LNCaP clone FGC (cell line): ENCODE measurements around the gene ALDH3A2.
"Not testable (repeated sequence)": the region's sequence is repeated elsewhere in the genome, so short reads cannot be mapped to it uniquely, and the experiment has no call there.

Source experiments
- DNase-seq: peaks from one replicate; pipeline ENCODE4 v3.0.0-alpha.2; 2011; ENCODE audit warnings: low read depth
- H3K4me3 ChIP-seq: 2 replicates; pipeline ENCODE4 v1.5.1; 2011; ENCODE audit warnings: mild to moderate bottlenecking, low read depth, low read length, control low read depth
- TF ChIP-seq, protein P1 (sequence below): IDR thresholded peaks from 2 replicates; pipeline ENCODE4 v1.5.1; 2012; ENCODE audit warnings: mild to moderate bottlenecking; ENCODE audit not compliant: control insufficient read depth, insufficient read depth; ENCODE audit errors: extremely low read depth

ALDH3A2 gene

DNA sequence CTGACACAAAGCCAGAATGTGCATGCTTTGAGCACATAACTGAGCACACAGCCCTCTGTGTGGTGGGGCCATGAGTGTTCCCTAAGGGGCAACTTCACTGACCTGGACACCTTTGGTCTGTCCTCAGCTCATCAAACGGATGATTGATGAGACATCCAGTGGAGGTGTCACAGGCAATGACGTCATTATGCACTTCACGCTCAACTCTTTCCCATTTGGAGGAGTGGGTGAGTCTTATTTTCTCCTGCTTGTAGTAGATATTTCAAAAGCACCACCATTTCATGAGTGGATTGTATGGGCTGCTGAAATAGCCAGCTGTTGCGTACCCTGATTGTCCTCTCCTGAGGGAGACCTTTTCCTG is 16.2 kb downstream of the ALDH3A2 start:
- TF ChIP-seq, protein P1, sequence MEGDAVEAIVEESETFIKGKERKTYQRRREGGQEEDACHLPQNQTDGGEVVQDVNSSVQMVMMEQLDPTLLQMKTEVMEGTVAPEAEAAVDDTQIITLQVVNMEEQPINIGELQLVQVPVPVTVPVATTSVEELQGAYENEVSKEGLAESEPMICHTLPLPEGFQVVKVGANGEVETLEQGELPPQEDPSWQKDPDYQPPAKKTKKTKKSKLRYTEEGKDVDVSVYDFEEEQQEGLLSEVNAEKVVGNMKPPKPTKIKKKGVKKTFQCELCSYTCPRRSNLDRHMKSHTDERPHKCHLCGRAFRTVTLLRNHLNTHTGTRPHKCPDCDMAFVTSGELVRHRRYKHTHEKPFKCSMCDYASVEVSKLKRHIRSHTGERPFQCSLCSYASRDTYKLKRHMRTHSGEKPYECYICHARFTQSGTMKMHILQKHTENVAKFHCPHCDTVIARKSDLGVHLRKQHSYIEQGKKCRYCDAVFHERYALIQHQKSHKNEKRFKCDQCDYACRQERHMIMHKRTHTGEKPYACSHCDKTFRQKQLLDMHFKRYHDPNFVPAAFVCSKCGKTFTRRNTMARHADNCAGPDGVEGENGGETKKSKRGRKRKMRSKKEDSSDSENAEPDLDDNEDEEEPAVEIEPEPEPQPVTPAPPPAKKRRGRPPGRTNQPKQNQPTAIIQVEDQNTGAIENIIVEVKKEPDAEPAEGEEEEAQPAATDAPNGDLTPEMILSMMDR = no peak
- DNase-seq = no peak

DNA sequence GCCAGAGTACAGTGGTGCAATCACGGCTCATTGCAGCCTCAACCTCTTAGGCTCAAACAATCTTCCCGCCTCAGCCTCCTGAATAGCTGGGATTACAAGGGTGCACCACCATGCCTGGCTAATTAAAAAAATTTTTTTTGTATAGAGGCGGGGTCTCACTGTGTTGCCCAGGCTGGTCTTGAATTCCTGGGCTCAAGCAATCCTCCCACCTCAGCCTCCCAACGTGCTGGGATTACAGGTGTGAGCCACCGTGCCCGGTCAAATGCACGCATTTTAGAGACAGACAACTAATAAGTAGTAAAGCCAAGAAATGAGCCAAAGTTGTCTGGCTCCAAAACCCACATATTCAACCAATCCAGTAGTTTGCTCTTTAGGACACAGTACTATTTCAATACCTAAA is 21.1 kb downstream of the ALDH3A2 start:
- not testable (repeated sequence) for DNase-seq, H3K4me3 ChIP-seq

More for the DNA sequence above, 16.2 kb downstream of the ALDH3A2 start:
- H3K4me3 ChIP-seq = no peak overlapping the region

DNA sequence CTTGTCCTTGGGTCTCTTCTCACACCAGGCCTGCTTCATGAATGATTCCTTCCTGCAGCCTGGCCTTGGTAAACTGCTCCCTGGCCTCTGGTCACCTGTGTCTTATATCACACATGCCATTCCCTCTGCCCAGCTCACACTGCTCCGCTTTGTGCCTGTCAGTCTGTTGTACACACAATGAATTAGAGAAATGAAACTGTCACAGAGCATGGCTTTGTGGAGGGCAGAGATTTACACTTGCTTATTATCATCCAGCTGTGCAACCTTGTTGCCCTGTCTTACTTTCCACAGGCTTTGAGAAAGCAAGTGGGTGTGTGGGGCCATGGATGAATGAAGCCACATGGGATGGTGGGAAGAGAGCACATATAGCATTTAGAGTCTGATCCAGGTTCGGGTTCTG is 22.4 kb downstream of the ALDH3A2 start:
- H3K4me3 ChIP-seq = no peak overlapping the region
- TF ChIP-seq, protein P1 = no peak
- no peak for DNase-seq

DNA sequence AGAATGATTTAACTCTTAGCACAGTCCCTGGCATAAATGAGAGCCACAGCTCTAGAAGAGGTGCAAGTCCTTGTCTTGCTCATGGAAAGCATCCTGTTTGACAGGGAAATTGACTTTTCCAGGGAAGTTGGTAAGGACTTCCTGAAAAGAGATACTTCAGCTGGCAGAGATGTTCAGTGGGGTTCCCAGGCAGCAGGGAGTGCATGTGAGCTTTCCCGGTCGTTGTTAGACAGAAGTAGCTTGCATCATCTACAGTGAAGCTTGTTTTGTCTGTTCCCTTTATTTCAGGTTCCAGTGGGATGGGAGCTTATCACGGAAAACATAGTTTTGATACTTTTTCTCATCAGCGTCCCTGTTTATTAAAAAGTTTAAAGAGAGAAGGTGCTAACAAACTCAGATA is 22.9 kb downstream of the ALDH3A2 start:
- no peak for DNase-seq
- no peak overlapping the region for H3K4me3 ChIP-seq
- TF ChIP-seq, protein P1 = no peak

DNA sequence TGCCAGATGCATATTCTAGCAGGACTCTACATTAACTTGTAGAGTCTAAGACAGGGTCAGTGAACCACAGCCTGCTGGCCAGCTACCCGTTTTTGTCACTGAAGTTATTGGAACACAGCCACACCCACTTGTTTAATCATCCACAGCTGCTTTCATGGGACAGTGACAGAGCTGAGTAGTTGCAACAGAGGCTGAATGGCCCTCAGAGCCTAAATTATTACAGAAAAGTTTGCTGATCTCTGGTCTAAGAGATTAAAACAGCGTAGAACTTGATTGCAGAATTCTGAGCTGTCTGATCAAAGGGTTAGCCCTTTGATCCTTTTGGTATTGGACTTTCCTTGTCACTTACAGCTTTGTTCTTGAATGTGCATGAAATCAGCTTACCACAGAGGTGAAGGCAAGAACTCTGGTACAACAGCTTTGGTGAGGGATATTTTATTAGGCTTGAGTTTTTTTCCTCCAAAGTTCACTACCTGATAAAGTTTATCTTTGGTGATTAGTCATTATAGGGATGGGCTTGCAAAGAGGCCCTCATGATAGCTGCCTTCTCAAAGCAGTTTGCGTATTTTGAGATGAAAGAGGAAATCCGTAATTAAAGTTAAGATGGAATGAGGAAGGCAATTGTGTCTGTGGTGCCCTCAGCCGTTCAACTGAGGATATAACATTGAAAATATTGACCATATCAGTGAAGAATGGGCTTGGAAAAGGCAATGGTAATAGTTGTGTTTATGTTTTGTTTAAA is 23.6 kb downstream of the ALDH3A2 start:
- TF ChIP-seq, protein P1 = peak; percentile 51
- DNase-seq = peak; percentile 52

DNA sequence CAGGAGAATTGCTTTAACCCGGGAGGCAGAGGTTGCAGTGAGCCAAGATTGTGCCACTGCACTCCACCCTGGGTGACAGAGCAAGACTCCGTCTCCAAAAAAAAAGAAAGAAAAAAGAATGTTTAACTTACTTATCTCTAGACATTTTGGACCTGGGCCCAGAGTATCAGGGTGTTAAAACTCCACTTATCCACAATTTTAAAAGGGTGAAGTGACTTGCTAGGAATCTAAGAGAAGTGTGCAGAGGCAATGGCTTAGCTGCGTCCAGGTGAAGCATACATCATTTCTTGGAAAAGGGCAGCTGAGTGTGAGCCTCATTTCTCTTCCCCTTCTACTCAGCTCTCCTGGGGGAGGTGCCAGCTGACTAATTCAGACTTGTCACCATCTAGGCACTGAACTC is 25.1 kb downstream of the ALDH3A2 start:
- no peak overlapping the region for H3K4me3 ChIP-seq
- TF ChIP-seq, protein P1 = no peak
- no peak for DNase-seq

More for the DNA sequence above, 23.6 kb downstream of the ALDH3A2 start:
- no peak overlapping the region for H3K4me3 ChIP-seq

DNA sequence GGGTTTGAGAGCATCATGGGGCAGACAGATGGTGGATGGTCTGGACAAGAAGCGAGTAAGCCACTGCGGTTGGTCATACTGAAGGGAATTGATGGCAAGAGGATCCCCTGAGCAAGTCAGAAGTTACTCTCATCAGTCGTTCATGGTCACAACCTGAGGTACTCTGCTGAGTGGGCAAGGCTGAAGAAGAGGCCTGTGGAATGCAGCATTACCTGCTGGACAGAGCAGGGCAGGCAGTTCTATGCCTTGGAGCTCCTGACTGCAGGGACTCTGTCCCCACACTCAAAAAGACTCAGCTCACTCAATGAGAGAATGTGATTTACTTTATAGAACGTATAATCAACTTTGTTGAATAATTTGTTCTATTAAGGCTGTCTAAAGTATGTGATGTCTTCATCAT is 28.3 kb downstream of the ALDH3A2 start:
- TF ChIP-seq, protein P1 = no peak
- no peak for DNase-seq
- H3K4me3 ChIP-seq = no peak overlapping the region
